Right cardiac atrium (tissue), 5 donors: ENCODE data around the gene CTDSPL. TPM values are rescaled to one million over a fixed set of nuclear protein-coding genes. Genes with fewer than 3 reads are reported as not detected.

Experiments
- ATAC-seq, 2 donors: fragments of 200-7000 bp; cut with Tn5 transposase; one replicate each; pipeline versions ENCODE4 v1.8.0 to v1.9.1; 2020; ENCODE audit warnings: moderate library complexity in 2 of 2, mild to moderate bottlenecking in 1 of 2
- DNase-seq, 3 donors: peaks; one replicate each; pipeline ENCODE4 v3.0.0-alpha.2; 2020
- H3K27ac ChIP-seq: one replicate; pipeline ENCODE4 v1.5.1; 2013; ENCODE audit warnings: mild to moderate bottlenecking, low read length, control low read depth, moderate library complexity
- H3K27me3 ChIP-seq: one replicate; pipeline ENCODE4 v1.6.1; 2013; ENCODE audit not compliant: control insufficient read depth, insufficient read depth
- H3K4me1 ChIP-seq: one replicate; pipeline ENCODE4 v1.6.1; 2013; ENCODE audit warnings: low read length; ENCODE audit not compliant: control insufficient read depth, insufficient read depth
- H3K4me3 ChIP-seq: one replicate; pipeline ENCODE4 v1.5.1; 2013; ENCODE audit warnings: low read length, control low read depth
- H3K9me3 ChIP-seq: one replicate; pipeline ENCODE4 v1.6.1; 2013; ENCODE audit warnings: low read length; ENCODE audit not compliant: control insufficient read depth
- WGBS: extraction: QIAGEN DNeasy Blood & Tissue Kit; methylation state at CpG from one replicate; pipeline ENCODE4 v1.1.7; 2013; 5-methylcytosine and 5-hydroxymethylcytosine counted together
- intact Hi-C, 4 donors: fragments of 100-400 bp; cut with DNase I; formaldehyde crosslinking; loops; one replicate each; pipeline versions ENCODE4 v1.11.0 to v1.14.0; 2022 to 2023
- polyA plus RNA-seq: library from polyadenylated mRNA; stranded (reverse); fragments of 200-250 nt; gene quantifications from one replicate; pipeline ENCODE4 v1.2.3, GENCODE V29; 2013
- total RNA-seq, 4 donors: library from RNA; stranded (reverse); fragmentation: NEBNext Ultra II Directional; extraction: Animal tissue kit (Norgen Biotek cat#: 25700); gene quantifications; one replicate each; pipeline ENCODE4 v1.2.1, GENCODE V29; 2021
- donor health status: healthy with polysubstance abuse.
- donor health status: DM: no; HTN: yes; CAD: no.
- donor health status: DM: no; HTN: no; CAD: no.
- donor health status: DM: no; HTN: yes; CAD: no; lungs with severe emphysema.
- donor health status: DM: yes; HTN: yes; CAD: no.

Gene CTDSPL
- total and polyA plus RNA-seq, 5 donors: 13.6 to 50.9 (median 38.5) TPM

DNA sequence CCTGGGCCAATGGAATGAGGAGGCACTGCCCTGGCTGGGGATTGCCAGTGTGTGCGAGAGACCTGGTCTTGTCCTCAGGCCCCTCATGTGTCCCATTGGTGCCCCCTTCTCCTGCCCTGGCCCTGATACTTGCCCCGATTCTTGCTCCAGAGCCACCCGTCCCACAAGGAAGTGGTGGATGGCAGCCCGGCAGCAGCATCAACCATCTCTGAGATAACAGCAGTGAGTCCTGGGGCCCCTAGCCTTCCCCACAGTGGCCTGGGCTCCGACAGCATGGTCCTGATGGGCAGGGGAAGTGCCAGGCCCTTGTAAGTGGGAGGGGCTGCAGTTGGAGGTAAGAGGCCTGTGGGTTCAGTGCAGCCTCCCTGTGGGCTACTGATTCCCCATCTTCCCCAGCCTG lies 144.4 kb downstream of the CTDSPL start:
- Histone ChIP-seq H3K4me3 (no peak overlapping the region), H3K4me1 (no peaks in the 10 kb centered on the region), H3K27me3 (no peaks in the 10 kb centered on the region), H3K27ac (no peak overlapping the region), H3K9me3 (no peaks in the 10 kb centered on the region)
- WGBS: 87% methylated on average over 5 of the region's 5 CpGs
- no peak for ATAC-seq
- intact Hi-C loops: no loop called here
- peak in 2 of 3 donors; percentile 18 to 49 for DNase-seq

DNA sequence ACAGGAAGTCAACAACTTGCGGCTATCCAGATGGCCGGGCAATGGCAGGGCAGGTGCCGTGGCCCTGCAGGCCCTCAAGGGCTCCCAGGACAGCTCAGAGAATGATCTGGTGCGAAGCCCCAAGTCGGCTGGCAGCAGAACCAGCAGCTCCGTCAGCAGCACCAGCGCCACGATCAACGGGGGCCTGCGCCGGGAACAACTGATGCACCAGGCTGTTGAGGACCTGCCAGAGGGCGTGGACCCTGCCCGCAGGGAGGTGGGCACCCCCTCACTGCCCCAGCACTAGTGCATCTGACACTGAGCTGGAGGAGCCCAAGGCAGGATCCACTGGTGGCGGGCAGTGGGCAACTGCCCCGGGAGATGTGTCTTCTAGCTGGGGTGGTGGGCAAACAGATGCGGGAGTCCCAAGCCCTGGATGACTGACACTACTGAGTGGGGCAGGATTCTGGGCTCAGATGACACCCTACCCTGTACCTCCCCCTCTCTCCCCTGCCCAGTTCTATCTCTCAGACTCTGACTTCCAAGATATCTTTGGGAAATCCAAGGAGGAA lies 144.8 kb downstream of the CTDSPL start:
- Histone ChIP-seq H3K4me1 (no peaks in the 10 kb centered on the region), H3K4me3 (no peak overlapping the region), H3K9me3 (no peaks in the 10 kb centered on the region), H3K27me3 (no peaks in the 10 kb centered on the region), H3K27ac (no peak overlapping the region)
- DNase-seq (peak in 1 of 3 donors; percentile 62), ATAC-seq (no peak)
- intact Hi-C loops: no loop called here
- 94% methylated on average over 16 of the region's 16 CpGs for WGBS

DNA sequence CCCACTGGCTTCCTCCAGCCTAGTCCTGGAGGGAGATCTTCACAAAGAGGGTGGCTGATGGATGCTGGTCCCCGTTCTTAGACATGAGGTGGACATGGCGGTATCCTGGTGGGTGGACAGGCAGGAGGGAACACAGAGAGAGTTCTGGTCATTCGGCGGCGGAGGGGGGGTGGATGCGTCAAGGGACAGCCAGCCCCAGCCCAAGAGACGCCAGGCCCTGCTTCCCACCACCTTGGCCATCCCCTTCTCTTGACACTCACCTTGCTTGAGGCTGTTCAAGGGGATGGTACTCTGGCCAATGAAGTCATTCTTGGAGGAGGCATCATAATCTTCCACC lies 146.0 kb downstream of the CTDSPL start:
- 95% methylated on average over 7 of the region's 7 CpGs for WGBS
- Histone ChIP-seq H3K27me3 (no peaks in the 10 kb centered on the region), H3K4me1 (no peaks in the 10 kb centered on the region), H3K4me3 (no peak overlapping the region), H3K27ac (no peak overlapping the region), H3K9me3 (no peaks in the 10 kb centered on the region)
- peak; percentile 14 to 61 (median 47) for DNase-seq
- no peak for ATAC-seq
- intact Hi-C loops: no loop called here

DNA sequence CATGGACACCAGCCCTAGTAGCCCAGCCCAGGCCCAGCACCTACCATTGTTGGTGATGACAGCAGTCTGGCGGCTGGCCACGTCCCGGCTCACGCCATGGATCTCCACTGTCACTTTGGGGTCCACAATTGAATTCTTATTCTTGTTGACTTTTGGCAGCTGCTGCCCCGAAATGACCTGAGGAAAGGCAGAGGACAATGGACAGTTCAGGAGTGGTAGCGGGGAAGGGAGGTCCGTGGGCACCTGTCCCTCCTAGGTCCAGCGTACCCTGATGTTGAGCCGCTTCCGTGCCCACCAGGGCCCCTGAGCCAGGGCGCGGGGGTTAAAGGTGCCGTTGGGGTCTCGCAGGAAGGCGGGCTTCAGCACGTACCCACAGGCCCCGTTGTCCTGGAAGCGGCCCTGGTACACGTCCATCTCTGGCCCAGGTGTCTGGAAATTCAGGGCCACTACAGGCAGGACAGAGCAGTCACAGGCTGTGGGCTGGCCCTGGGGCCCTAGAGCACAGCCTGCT lies 146.6 kb downstream of the CTDSPL start:
- Histone ChIP-seq H3K27me3 (no peaks in the 10 kb centered on the region), H3K4me3 (no peak overlapping the region), H3K27ac (no peak overlapping the region), H3K4me1 (no peaks in the 10 kb centered on the region), H3K9me3 (no peaks in the 10 kb centered on the region)
- ATAC-seq (no peak), DNase-seq (peak; percentile 33 to 74 (median 67))
- 87% methylated on average over 19 of the region's 19 CpGs for WGBS
- intact Hi-C loops: no loop called here

DNA sequence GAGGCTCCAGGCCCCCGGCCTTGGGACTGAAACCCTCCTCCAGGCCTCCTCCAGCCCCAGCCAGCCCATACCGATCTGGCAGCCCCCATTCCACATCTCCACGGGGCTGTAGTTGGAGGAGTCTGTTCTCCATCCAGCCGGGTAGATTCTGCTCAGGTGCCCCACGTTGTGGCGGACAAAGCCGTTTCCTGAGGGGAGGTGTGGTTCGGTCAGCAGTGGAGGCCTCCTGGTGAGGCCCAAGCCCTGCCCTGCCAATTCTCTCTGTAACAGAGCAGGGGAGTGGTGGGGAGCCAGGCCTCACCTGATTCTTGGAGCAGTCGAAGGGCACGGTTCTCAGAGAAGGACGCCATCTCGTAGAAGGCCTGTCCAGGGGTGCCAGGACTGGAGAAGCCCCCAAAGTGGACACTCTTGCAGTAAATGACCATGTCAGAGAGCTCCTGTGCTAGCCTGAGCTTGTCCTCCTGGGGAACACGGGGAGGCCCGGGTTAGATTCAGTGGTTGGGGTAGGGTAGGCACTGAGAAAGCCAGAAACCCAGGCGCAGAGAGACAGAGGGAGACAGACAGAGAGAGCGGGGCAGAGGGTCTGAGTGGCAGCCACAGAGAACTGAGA lies 147.4 kb downstream of the CTDSPL start:
- Histone ChIP-seq H3K27ac (no peak overlapping the region), H3K9me3 (no peaks in the 10 kb centered on the region), H3K27me3 (no peaks in the 10 kb centered on the region), H3K4me1 (no peaks in the 10 kb centered on the region), H3K4me3 (no peak overlapping the region)
- no peak for ATAC-seq
- intact Hi-C loops: no loop called here
- peak; percentile 8 to 44 (median 29) for DNase-seq
- 87% methylated on average over 16 of the region's 16 CpGs for WGBS

DNA sequence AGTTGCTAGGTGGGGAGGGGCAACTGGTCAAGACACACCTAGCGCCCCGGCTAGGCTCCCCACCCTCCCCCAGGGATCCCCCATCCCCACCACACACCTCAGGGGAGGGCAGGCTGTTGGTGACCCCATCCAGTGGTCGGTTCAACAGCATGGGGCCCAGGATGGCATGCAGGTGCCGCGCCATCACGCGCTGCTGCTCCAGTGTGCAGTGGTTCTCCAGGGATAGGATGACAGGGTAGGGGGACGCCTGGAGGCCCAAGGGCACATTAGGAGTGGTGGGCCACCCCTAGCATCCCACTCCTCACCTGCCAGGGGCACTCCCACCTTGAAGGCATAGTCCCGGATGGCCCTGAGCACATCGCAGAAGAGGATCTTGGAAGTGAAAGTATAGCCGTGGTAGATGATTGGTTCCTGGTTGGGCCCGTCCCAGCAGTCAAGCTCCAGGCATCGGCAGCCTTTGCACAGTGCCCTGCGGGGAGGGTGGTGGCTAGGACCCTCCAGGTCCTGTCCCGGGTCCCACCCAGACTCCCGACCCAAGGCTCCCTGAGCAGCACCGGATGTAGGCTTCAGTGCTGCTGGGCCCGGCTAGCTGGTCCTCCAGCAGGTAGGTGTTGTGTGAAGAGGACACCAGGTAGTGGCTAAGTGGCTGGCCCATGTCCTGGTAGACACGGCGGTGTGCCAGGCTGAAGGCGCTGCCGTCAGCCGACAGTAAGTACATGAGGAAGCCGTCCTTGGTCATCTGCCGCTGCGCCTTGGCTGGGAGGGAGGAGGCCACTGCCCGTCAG lies 148.3 kb downstream of the CTDSPL start:
- Histone ChIP-seq H3K9me3 (no peaks in the 10 kb centered on the region), H3K27me3 (no peaks in the 10 kb centered on the region), H3K4me1 (no peaks in the 10 kb centered on the region), H3K27ac (no peak overlapping the region), H3K4me3 (no peak overlapping the region)
- ATAC-seq (no peak), DNase-seq (peak in 2 of 3 donors; percentile 21 to 52)
- intact Hi-C loops: no loop called here
- 92% methylated on average over 27 of the region's 27 CpGs for WGBS

DNA sequence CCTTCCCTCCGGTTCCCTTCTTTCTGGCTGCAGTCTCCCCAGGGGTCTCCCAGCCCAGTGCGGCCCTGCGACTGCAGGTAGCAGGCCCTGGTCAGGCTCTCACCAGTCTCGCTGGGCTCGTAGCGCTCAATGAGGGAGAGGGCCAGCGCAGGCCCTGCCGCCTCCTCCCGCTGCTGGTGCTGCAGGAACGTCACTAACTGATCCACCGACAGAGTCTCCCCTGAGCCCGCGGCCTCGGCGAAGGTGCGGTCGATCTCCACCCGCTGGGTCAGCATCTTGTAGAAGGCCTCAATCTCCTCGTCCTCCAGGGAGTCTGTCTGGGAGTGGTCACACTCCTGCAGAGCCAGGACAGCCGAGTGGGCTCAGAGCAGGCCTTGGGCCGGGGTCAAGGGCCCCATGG lies 149.4 kb downstream of the CTDSPL start:
- ATAC-seq (no peak), DNase-seq (peak in 2 of 3 donors; percentile 17 to 62)
- no peak overlapping the region for H3K4me3 ChIP-seq
- H3K27ac ChIP-seq: no peak overlapping the region
- intact Hi-C loops: no loop called here
- no peaks in the 10 kb centered on the region for H3K9me3 ChIP-seq
- no peaks in the 10 kb centered on the region for H3K27me3 ChIP-seq
- no peaks in the 10 kb centered on the region for H3K4me1 ChIP-seq
- WGBS: 90% methylated on average over 21 of the region's 21 CpGs

DNA sequence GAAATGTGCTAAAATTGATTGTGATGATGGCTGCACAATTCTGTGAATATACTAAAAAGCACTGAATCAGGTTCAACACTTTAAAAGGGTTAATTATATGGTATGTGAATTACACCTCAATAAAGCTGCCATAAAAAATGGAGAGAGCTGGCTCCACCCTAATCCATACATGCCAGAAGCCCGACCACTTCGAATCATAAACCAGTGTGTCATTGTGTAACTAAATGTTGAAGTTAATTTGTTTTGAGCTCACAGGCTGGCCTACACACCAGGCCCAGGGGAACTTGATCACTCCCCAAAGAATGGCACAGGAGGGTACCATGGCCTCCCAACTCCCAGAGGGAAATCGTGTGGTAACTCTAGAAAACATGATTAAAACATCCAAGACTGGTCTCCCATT lies 153.8 kb downstream of the CTDSPL start:
- no peaks in the 10 kb centered on the region for H3K27me3 ChIP-seq
- ATAC-seq (no peak), DNase-seq (peak in 1 of 3 donors; percentile 1)
- intact Hi-C loops: no loop called here
- WGBS: 93% methylated on average over 3 of the region's 3 CpGs
- H3K4me1 ChIP-seq: no peaks in the 10 kb centered on the region
- H3K9me3 ChIP-seq: no peaks in the 10 kb centered on the region
- no peak overlapping the region for H3K27ac ChIP-seq
- no peak overlapping the region for H3K4me3 ChIP-seq

DNA sequence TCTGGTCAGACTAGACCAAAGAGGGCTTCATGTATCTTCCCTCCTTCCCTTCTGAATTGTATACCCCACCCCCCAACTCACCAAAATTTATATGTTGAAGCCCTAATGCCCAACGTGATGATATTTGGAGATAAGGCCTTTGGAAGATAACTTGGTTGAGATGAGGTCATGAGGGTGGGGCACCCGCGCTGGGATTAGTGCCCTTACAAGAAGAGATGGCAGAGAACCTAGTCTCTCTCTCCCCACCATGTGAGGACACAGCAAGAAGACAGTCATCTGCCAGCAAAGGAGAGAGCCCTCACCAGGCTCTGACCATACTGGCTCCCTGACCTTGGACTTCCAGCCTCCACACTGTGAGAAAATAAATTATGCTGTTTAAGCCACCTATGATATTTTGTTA lies 154.3 kb downstream of the CTDSPL start:
- intact Hi-C loops: no loop called here
- 94% methylated on average over 3 of the region's 3 CpGs for WGBS
- no peak for DNase-seq
- Histone ChIP-seq H3K9me3 (no peaks in the 10 kb centered on the region), H3K4me3 (no peak overlapping the region), H3K27ac (no peak overlapping the region), H3K4me1 (no peaks in the 10 kb centered on the region), H3K27me3 (no peaks in the 10 kb centered on the region)
- ATAC-seq: no peak

DNA sequence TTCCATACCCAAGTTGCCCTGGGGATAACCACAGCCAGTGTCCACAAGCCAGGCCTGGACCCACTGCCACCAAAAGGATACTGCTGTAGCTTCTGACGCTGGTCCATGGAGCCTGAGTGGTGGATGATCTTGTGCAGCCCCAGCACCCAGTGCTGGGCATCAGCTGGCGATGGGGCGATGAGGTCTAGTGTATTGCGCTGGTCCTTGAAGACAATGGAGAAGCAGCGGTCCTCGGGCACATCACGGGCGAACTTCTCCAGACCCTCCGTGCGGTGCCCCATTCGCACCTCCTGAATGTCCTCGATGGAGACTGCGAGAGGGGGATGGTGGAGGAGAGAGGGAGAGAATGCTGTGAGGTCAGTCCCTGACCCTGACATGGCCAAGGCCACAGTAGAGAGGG lies 154.7 kb downstream of the CTDSPL start:
- H3K4me3 ChIP-seq: no peak overlapping the region
- no peaks in the 10 kb centered on the region for H3K9me3 ChIP-seq
- 96% methylated on average over 13 of the region's 13 CpGs for WGBS
- H3K27me3 ChIP-seq: no peaks in the 10 kb centered on the region
- DNase-seq: peak in 2 of 3 donors; percentile 10 to 37
- H3K4me1 ChIP-seq: no peaks in the 10 kb centered on the region
- no peak overlapping the region for H3K27ac ChIP-seq
- ATAC-seq: no peak
- intact Hi-C loops: no loop called here

DNA sequence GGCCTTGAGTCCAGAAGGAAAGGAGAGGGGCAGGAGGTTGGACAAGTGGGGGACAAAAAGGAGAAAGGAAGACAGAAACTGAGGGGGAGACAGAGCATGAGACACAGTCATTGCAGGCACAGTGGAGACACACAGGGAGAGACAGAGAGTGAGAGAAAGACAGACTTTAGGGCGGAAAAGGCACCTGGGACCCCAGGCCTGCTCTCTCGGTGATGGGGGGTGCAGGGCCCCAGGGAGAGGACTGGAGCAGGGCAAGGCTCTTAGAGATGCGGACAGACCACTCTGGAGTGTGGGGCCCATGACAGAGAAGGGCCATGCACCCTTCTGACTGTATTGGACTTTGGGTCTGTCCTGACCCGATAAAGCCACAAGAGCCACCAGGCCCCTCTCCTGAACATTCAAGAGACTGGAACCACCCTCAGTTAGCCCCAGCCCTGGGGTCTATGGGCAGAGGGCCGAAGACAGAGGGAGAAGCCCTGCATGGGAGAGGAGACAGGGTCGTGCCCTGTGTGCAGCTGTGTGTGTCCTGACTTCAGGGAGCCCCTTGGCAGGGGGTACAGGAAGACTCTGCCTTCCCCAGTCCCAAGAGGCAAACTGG lies 155.3 kb downstream of the CTDSPL start:
- intact Hi-C loops: no loop called here
- WGBS: 75% methylated on average over 6 of the region's 6 CpGs
- Histone ChIP-seq H3K4me3 (no peak overlapping the region), H3K27me3 (no peaks in the 10 kb centered on the region), H3K9me3 (no peaks in the 10 kb centered on the region), H3K27ac (no peak overlapping the region), H3K4me1 (no peaks in the 10 kb centered on the region)
- no peak for ATAC-seq
- DNase-seq: peak in 1 of 3 donors; percentile 38
